ENCODE measurements around the gene SLC49A3. TPM values are rescaled to one million over a fixed set of nuclear protein-coding genes. Genes with fewer than 3 reads are reported as not detected.

SLC49A3 gene
- total and polyA plus RNA-seq, 2 donors (not counting 1 experiment from before 2014, with no cell fraction given): 0.42 to 5.1 TPM

GRCh38 chr4:632926-633325 is 56.0 kb downstream of the SLC49A3 start:
- no peak overlapping the region for H2AFZ ChIP-seq (ENCODE audit: low read length)
- H3K4me3 ChIP-seq (replicated peaks in 1 of 4; ENCODE audit: control extremely low read depth in 1 of 4, insufficient read depth in 1 of 4, low read depth in 3 of 4, low read length in 4 of 4): no peak overlapping the region
- H3K36me3 ChIP-seq (ENCODE audit: control insufficient read depth, insufficient read depth, low read length): no peaks in the 10 kb centered on the region
- no peak overlapping the region for H3K27ac ChIP-seq (ENCODE audit: insufficient read depth, low read length)
- no peaks in the 10 kb centered on the region for H3K9me3 ChIP-seq (ENCODE audit: control insufficient read depth, insufficient read depth, low read depth, low read length)
- no peaks in the 10 kb centered on the region for H4K20me1 ChIP-seq (ENCODE audit: control insufficient read depth, extremely low read depth, insufficient read depth, low read length)
- no peak for TF ChIP-seq CTCF (conservative IDR thresholded peaks at IDR 0.05 in 1 of 2, IDR thresholded peaks at IDR 0.05 in 1 of 2; ENCODE audit: low read depth in 1 of 2, low read length in 2 of 2)
- TF ChIP-seq EZH2 (IDR thresholded peaks at IDR 0.05; ENCODE audit: low read length, missing control alignments): no peak
- no peaks in the 10 kb centered on the region for H3K79me2 ChIP-seq (ENCODE audit: control insufficient read depth, insufficient read depth, low read length)
- H3K27me3 ChIP-seq (ENCODE audit: control insufficient read depth, insufficient read depth, low read length): no peaks in the 10 kb centered on the region
- no peak overlapping the region for H3K4me2 ChIP-seq (ENCODE audit: extremely low read depth, insufficient read depth, low read length)
- no peak for DNase-seq (ENCODE audit: low read depth in 2 of 2)
- H3K4me1 ChIP-seq (ENCODE audit: control insufficient read depth, extremely low read depth, insufficient read depth, low read length): no peaks in the 10 kb centered on the region
- no peak overlapping the region for H3K9ac ChIP-seq (ENCODE audit: insufficient read depth, low read length)

GRCh38 chr4:632196-632790 is 56.7 kb downstream of the SLC49A3 start:
- H3K9me3 ChIP-seq (ENCODE audit: control insufficient read depth, insufficient read depth, low read depth, low read length): no peaks in the 10 kb centered on the region
- H3K4me1 ChIP-seq (ENCODE audit: control insufficient read depth, extremely low read depth, insufficient read depth, low read length): no peaks in the 10 kb centered on the region
- no peak overlapping the region for H3K27ac ChIP-seq (ENCODE audit: insufficient read depth, low read length)
- TF ChIP-seq CTCF (conservative IDR thresholded peaks at IDR 0.05 in 1 of 2, IDR thresholded peaks at IDR 0.05 in 1 of 2; ENCODE audit: low read depth in 1 of 2, low read length in 2 of 2): no peak
- no peak for TF ChIP-seq EZH2 (IDR thresholded peaks at IDR 0.05; ENCODE audit: low read length, missing control alignments)
- no peak overlapping the region for H3K4me3 ChIP-seq (replicated peaks in 1 of 4; ENCODE audit: control extremely low read depth in 1 of 4, insufficient read depth in 1 of 4, low read depth in 3 of 4, low read length in 4 of 4)
- H3K9ac ChIP-seq (ENCODE audit: insufficient read depth, low read length): no peak overlapping the region
- no peaks in the 10 kb centered on the region for H4K20me1 ChIP-seq (ENCODE audit: control insufficient read depth, extremely low read depth, insufficient read depth, low read length)
- no peaks in the 10 kb centered on the region for H3K27me3 ChIP-seq (ENCODE audit: control insufficient read depth, insufficient read depth, low read length)
- DNase-seq (ENCODE audit: low read depth in 2 of 2): no peak
- H3K36me3 ChIP-seq (ENCODE audit: control insufficient read depth, insufficient read depth, low read length): no peaks in the 10 kb centered on the region
- no peak overlapping the region for H2AFZ ChIP-seq (ENCODE audit: low read length)
- H3K79me2 ChIP-seq (ENCODE audit: control insufficient read depth, insufficient read depth, low read length): no peaks in the 10 kb centered on the region
- H3K4me2 ChIP-seq (ENCODE audit: extremely low read depth, insufficient read depth, low read length): no peak overlapping the region

Other genes with a start within 250 kb of the SLC49A3 start
- gene ZNF721, start 190.0 kb downstream of the SLC49A3 start, total RNA-seq: 20.3 and 22.1 TPM in 2 replicates
- gene ZNF721, start 190.0 kb downstream of the SLC49A3 start, polyA plus RNA-seq: 9.7 and 10.2 TPM in 2 replicates
- gene PIGG, start 189.9 kb downstream of the SLC49A3 start, total RNA-seq: 38.3 and 52.4 TPM in 2 replicates
- 33.4 and 40.7 TPM in 2 replicates for gene PIGG, start 189.9 kb downstream of the SLC49A3 start, polyA plus RNA-seq
- not detected in 2 replicates for gene TMEM271, start 112.9 kb downstream of the SLC49A3 start, total RNA-seq
- gene TMEM271, start 112.9 kb downstream of the SLC49A3 start, polyA plus RNA-seq: not detected in 2 replicates
- gene PDE6B, start 63.6 kb downstream of the SLC49A3 start, total RNA-seq: 2.1 and 2.8 TPM in 2 replicates
- gene PDE6B, start 63.6 kb downstream of the SLC49A3 start, polyA plus RNA-seq: 0.15 TPM in 1 of 2 replicates, not detected in the other
- gene ATP5ME, start 14.9 kb downstream of the SLC49A3 start, total RNA-seq: 204 and 257 TPM in 2 replicates
- gene ATP5ME, start 14.9 kb downstream of the SLC49A3 start, polyA plus RNA-seq: 356 and 367 TPM in 2 replicates
- 13.4 and 14.4 TPM in 2 replicates for gene MYL5, start 14.6 kb downstream of the SLC49A3 start, total RNA-seq
- gene MYL5, start 14.6 kb downstream of the SLC49A3 start, polyA plus RNA-seq: 8.6 and 9.6 TPM in 2 replicates
- 27.1 and 30.0 TPM in 2 replicates for gene PCGF3, start 16.7 kb upstream of the SLC49A3 start, total RNA-seq
- gene PCGF3, start 16.7 kb upstream of the SLC49A3 start, polyA plus RNA-seq: 24.8 and 25.6 TPM in 2 replicates
- gene CPLX1, start 137.0 kb upstream of the SLC49A3 start, total RNA-seq: 0.66 TPM in 1 of 2 replicates, not detected in the other
- 0.03 and 0.09 TPM in 2 replicates for gene CPLX1, start 137.0 kb upstream of the SLC49A3 start, polyA plus RNA-seq
- gene GAK, start 243.2 kb upstream of the SLC49A3 start, total RNA-seq: 37.2 and 48.2 TPM in 2 replicates
- gene GAK, start 243.2 kb upstream of the SLC49A3 start, polyA plus RNA-seq: 10.1 and 13.9 TPM in 2 replicates
- 10.3 and 16.3 TPM in 2 replicates for gene TMEM175, start 243.3 kb upstream of the SLC49A3 start, total RNA-seq
- gene TMEM175, start 243.3 kb upstream of the SLC49A3 start, polyA plus RNA-seq: 23.9 and 29.2 TPM in 2 replicates